ENCODE measurements around the gene KIR3DL3.
"Not testable (repeated sequence)": the region's sequence is repeated elsewhere in the genome, so short reads cannot be mapped to it uniquely, and the experiment has no call there.

Gene KIR3DL3

DNA sequence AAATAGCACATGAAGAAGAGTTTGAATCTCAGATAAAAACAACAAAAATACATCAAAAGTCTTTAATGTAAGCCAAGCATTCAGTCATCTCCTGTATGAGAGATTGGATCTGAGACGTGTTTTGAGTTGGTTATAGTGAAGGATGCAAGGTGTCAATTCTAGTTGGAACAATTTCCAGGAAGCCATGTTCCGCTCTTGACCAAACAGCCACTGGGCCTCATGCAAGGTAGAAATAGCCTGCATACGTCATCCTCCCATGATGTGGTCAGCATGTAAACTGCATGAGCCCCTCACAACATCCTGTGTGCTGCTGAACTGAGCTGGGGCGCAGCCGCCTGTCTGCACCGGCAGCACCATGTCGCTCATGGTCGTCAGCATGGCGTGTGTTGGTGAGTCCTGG, at the start of gene KIR3DL3:
TSS of gene KIR3DL3 (plus strand) at position 301 of the 400 bp plus-strand sequence. CDS start at position 356, 55 bp downstream.
- DNase-seq = no peak

DNA sequence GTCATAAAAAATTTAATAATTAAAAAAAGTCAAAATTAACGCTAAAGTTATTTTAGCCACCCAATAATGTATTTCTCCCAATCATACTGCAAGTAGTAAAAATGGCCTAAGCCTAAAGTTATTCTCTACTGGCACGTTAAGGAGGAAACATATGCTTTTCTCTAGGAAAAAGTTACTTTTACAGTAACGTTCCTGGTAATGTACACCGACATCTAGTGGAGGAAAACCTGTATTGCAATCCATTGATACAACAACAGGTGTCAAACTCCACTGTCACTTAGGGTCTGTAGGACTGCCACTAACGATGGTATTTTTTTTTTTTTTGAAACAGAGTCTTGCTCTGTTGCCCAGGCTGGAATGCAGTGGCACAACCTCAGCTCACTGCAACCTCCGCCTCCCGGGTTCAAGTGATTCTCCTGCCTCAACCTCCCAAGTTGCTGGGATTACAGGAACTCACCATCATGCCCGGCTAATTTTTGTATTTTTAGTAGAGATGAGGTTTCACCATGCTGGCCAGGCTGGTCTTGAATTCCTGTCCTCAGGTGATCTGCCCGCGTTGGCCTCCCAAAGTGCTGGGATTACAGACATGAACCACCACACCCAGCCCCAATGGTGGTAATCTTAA, 47.9 kb upstream of the KIR3DL3 start:
- DNase-seq = peak; percentile 48

DNA sequence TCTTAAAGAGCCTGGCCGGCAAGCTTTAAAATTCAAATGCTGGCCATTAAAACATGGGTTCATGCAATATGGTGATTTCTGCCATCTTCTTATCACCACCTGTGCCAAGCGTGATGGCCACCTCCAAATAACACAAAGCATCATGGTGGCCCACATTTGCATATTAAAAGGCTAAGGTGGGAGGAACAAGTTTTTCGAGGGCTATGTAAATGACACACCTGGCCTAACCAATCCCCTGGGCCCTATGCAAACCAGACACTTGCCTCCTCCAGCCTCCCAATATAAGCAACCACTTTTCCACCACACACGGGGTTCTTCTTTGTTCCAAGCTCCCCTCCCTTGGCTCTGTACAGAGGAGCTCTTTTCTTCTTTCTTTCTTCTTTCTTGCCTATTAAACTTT, 47.0 kb upstream of the KIR3DL3 start:
- no peak for DNase-seq

DNA sequence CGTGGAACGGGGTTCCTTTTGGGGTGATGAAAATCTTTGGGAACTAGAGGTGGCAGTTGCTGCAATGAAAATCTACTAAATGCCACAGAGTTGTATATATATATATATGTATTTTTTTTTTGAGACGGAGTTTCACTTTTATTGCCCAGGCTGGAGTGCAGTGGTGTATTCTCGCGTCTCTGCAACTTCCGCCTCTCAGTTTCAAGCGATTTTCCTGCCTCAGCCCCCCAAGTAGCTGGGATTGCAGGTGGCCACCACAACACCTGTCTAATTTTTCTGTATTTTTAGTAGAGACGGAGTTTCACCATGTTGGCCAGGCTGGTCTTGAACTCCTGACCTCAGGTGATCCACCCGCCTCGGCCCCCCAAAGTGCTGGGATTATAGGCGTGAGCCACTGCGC, 42.6 kb upstream of the KIR3DL3 start:
- not testable (repeated sequence) for DNase-seq

DNA sequence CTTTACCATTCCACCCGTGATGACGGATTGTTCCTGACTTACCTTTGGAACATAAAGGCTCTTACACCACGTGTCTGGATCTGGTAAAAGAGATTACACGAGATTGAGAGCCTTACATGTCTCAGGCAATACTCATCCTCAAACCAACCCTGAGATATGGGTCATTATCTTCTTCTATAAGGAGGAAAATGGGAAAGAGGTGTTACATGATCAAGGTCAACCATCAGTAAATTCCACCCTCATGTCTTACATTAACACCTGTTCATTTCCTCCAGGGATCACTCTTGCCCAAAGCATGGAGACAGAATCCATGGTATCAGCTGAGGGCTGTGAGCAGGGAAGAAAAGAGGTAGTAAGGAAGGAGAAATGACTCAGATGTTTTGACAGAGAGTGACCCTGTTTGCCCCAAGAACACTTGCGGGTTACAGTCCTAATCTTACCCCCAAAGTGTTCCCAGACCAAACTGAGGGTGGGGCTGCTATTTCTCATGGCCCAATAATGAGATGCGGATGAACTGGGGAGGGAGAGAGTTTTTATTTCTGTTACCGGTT, 41.9 kb upstream of the KIR3DL3 start:
- no peak for DNase-seq

DNA sequence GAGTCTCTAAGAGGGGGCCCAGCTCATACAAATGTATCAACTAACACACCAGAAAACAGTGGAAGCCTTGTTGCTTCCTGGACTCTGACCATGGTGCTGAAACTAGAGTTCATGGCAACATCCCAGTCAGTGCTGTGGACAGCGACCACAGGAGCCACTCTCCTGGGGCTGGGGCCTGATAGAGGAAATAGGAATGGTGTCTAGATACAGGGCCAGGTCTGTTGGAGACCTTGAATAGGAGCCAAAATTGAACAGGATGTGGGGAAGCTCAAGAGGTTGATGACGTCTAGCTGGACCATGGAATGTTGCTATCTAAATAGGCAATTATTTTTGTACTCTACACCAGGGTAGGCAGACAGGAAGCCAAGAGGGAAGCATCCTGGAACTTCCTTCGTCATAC, 39.7 kb upstream of the KIR3DL3 start:
- DNase-seq = no peak

DNA sequence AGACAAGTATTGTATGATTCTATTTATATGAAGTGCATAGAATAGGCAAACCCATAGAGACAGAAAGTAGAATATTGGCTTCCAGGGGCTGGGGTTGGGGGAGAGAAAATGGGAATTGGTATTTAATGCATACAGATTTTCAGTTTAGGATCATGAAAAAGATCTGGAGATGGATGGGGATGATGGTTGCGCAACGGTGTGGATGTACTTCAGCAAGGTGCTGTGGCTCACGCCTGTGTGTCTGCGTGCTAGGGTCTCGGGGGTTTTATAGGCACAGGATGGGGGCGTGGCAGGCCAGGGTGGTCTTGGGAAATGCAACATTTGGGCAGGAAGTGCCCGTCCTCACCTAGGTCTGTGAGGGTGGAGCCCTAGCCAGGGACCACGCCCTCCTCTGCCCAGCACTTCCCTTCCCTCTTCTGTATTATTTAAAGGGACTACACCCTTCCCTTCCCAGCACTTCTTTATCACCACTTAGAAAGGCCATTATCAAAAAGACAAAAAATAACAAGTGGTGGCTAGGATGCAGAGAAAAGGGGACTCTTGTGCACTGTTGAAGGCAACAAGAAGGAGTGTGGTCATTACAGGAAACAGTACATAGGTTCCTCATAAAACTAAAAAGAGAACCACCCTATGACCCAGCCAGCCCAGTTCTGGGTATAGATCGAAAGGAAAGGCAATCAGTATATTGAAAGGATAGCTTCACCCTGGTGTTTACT, 32.5 kb upstream of the KIR3DL3 start:
- DNase-seq = no peak

DNA sequence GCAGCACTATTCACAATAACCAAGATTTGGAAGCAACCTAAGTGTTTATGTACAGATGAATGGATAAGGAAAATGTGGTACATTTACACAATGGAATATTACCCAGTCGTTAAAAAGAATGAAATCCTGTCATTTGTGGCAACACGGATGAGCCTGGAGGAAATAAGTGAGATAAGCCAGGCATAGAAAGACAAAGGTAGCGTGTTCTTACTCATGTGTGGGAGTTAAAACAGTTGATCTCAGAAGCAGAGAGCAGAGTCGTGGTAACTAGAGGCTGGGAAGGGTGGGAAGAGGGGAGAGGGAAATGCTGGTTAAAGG, 32.0 kb upstream of the KIR3DL3 start:
- no peak for DNase-seq

DNA sequence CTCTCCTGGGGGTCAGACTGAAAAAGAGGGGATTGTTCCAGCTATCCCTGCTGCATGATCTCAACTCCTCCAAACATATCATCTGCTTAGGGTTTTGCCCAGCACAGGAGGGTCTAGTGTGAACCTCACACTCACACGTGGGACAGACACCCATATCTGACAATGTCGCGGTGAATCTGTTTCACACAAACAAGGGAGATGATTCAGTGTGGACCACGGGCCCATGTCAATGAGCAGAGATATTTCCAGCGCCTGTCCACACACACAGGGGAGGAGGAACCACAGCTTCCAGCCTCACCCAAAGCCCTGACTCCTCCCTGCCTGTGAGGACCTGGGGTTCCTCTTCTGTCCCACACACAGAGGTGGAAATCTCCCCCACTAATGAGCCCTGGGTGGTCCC, 29.6 kb upstream of the KIR3DL3 start:
- DNase-seq = no peak

DNA sequence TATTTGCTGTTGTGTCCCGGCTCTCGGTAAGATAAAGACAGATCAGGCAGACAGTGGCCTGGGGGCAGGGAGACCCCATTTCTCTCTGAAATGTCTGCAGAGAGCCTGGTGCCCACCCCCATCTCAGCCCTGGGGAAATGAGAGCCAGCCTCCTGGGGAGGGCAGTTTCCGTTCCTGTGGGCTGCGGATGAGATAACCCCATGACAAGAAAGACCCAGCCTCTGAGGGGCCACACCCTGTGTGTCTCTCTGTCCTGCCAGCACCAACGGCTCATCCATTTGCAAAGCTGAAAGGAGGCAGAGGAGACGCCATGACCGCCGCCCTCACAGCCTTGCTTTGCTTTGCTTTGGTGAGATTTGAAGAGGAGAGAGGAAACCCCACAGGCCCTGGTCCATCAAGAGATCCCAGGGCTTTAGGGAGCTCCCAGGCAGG, 28.1 kb upstream of the KIR3DL3 start:
- DNase-seq = no peak

DNA sequence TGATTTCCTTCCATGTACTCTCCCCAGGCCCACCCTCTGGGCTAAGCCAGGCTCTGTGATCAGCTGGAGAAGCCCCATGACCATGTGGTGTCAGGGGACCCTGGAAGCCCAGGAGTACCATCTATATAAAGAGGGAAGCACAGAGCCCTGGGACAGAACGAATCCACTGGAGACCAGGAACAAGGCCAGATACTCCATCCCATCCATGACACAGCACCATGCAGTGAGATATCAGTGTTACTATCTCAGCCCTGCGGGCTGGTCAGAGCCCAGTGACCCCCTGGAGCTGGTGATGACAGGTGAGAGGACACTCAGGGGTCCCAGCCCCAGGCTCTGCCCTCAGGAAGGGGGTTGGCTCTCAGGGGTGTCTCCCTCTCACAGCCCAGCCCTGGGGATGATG, 27.5 kb upstream of the KIR3DL3 start:
- no peak for DNase-seq

DNA sequence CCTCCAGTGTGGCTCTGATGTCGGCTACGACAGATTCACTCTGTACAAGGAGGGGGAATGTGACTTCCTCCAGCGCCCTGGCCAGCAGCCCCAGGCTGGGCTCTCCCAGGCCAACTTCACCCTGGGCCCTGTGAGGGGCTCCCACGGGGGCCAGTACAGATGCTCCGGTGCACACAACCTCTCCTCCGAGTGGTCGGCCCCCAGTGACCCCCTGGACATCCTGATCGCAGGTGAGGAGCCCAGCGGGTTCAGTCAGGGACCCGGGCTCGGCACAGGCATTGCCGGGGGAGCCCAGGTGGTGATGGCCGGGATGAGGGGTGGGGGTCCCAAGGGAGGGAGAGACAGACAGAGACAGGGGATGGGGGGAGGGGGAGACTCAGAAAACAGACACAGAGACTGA, 26.5 kb upstream of the KIR3DL3 start:
- not testable (repeated sequence) for DNase-seq

DNA sequence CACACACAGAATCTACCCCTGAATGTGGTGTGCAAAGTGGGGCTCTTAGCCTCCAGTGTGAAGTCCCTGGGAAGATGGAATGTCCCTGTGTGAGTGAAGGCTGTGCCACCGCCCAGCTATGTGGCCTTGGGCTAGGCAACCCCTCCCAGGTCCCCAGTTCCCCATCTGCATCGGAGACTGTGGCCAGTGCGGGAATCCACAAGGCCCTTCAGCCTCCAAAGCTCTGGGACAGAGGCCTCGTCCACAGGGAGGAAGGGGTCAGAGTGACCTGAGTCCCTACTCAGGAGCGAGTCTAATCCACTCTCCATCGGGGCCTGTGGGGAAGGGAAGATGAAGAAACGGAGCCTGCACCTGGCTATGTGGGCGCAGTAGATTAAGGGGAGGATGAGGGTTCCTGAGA, 19.3 kb upstream of the KIR3DL3 start:
- no peak for DNase-seq

DNA sequence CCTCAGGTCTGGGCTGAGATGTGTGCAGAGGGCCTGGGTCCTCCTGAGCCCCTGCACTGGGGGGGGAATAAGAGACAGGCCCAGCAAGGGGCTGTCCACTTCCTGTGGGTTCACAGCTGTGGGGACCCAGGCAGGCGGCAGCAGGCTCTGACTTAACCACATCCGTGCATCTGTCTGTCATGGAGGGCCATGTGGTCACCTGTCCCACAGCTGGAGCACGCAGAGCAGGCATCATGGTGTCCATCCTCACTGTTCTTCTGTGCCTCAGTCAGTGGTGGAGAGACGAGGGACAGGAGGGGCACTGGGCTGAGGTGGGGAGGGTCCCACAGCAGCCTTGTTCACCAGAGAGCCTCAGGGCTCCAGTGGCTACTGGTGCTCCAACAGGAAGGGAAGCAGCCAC, 16.3 kb upstream of the KIR3DL3 start:
- DNase-seq = no peak

DNA sequence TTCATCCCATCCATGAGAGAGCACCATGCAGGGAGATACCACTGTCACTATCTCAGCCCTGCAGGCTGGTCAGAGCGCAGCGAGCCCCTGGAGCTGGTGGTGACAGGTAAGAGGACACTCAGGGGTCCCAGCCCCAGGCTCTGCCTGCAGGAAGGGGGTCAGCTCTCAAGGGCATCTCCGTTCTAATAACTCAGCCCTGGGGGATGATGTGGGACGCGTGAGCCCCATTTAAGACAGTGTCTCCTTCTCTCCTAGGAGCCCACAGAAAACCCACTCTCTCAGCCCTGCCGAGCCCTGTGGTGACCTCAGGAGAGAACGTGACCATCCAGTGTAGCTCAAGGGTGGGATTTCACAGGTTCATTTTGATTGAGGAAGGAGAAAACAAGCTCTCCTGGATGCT, 15.5 kb upstream of the KIR3DL3 start:
- no peak for DNase-seq

DNA sequence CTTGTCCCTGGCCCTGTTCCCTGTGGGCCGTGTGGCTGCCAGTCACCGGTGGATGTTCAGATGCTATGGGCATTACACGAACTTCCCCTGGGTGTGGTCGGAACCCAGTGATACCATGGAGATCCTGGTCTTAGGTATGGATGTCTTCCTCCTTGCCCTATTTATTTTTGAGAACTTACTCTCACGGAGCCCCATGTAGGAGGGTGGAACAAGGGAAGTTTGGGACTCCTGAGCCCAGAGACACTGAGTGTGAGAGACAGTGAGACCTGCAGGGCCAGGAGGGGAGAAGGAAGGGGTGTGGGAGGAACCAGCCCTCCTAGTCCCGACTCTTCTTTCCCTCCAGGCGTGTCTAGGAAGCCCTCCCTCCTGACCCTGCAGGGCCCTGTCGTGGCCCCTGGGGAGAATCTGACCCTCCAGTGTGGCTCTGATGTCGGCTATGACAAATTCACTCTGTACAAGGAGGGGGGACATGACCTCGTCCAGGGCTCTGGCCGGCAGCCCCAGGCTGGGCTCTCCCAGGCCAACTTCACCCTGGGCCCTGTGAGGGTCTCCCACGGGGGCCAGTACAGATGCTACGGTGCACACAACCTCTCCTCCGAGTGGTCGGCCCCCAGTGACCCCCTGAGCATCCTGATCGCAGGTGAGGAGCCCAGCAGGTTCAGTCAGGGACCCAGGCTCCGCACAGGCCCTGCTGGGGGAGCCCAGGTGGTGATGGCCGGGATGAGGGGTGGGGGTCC, 14.9 kb upstream of the KIR3DL3 start:
- no peak for DNase-seq

DNA sequence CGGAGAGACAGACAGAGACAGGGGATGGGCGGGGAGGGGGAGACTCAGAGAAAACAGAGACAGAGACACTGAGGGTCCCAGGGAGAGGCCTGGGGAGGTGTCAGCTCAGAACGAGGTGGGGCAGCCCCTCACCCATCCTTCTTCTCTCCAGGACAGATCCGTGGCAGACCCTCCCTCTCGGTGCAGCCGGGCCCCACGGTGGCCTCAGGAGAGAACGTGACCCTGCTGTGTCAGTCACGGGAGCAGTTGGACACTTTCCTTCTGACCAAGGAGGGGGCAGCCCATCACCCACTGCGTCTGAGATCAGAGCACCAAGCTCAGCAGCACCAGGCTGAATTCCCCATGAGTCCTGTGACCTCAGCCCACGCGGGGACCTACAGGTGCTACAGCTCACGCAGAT, 14.3 kb upstream of the KIR3DL3 start:
- not testable (repeated sequence) for DNase-seq

DNA sequence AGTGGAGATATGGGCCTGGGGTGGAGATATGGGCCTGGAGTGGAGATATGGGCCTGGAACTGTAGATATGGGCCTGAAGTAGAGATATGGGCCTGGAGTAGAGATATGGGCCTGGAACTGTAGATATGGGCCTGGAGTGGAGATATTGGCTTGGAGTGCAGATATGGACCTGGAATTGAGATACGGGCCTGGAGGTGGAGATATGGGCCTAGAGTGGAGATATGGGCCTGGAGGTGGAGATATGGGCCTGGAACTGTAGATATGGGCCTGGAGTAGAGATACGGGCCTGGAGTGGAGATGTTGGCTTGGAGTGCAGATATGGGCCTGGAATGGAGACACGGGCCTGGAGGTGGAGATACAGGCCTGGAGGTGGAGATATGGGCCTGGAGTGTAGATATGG, 402 bp downstream of the KIR3DL3 start:
- no peak for DNase-seq

DNA sequence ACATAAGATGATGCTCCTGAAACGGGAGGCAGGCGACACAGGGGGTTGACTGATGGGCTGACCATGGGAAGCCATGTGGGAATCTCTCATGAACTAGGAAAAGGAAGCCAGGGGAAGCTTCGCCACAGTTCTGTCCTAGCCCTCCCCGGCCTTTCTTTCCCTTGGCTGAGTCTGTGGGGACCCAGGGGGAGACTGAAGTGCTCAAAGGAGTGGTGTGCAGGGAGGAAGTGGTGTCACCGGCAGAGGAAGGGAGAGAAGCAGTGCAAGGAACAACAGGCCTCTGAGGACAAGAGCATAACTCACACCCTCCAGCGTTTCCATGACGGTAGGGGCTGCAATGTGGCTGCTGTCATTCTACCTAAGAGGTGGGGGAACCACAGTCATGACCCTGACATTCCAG, 1.1 kb downstream of the KIR3DL3 start:
- DNase-seq = no peak

DNA sequence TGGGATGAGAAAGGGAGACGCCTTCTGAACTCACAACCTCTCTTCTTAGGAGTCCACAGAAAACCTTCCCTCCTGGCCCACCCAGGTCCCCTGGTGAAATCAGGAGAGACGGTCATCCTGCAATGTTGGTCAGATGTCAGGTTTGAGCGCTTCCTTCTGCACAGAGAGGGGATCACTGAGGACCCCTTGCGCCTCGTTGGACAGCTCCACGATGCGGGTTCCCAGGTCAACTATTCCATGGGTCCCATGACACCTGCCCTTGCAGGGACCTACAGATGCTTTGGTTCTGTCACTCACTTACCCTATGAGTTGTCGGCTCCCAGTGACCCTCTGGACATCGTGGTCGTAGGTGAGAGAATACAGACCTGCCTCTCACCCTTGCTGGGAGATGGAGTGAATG, 3.3 kb downstream of the KIR3DL3 start:
- no peak for DNase-seq

DNA sequence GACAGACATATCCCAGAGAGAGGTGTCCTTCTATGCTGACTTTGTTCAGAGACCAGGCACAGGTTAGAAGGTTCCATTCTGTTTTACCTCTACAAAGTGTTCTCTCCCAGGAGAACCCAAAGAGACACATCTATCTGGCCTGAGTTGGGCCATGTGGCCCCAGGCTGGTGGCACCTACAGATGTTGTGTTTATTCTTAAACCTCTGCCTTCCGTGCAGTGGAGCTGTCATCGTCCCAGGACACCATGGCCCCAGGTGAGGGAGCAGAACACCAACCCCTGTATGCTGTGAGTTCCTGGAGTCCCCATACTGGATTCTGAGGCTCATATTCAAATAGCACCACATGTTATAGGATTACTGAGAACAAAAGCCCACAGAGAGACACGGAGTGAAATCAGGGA, 3.9 kb downstream of the KIR3DL3 start:
- DNase-seq = no peak

DNA sequence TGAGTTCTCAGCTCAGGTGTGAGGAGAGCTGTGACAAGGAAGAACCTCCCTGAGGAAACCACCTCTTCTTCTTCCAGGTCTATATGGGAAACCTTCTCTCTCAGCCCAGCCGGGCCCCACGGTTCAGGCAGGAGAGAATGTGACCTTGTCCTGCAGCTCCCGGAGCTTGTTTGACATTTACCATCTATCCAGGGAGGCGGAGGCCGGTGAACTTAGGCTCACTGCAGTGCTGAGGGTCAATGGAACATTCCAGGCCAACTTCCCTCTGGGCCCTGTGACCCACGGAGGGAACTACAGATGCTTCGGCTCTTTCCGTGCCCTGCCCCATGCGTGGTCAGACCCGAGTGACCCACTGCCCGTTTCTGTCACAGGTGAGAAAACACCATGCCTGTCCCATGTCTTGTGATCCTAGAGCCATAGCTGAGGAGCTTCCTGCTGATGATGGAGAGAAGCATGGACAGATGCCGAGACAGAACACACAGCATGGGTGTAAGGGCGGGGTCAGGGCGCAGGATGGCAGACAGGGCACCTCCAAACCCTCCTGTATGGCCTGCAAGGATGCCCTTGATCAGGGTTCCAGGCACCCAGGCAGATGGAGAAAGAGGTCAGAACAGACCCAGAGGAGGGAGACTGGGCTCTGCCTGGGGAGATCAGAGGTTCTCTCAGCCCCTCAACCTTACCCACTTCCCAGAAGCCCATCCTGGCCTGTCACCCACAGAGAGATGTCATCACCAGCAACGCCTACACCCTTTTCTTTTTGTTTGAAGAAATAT, 5.4 kb downstream of the KIR3DL3 start:
- DNase-seq = no peak

DNA sequence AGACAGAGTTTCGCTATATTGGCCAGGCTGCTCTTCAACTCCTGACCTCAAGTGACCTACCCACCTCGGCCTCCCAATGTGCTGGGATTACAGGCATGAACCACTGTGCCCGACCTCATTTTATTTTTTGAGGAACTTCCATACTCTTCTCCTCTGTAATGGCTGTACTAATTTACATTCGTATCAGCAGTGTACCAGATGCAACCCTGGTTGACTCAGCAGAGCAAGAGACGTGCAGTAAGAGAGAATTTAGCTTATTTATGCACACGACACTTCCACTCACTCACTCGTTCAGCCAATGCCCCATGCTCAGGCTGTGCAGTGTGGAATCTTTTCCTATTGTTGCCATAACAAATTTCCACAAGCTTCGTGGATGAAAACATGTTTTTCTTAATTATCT, 6.9 kb downstream of the KIR3DL3 start:
- DNase-seq = no peak

Measured in NCI-H69 (cell line).